Measurements from ENCODE around the gene TEX47. TPM values are rescaled to one million over a fixed set of nuclear protein-coding genes. Genes with fewer than 3 reads are reported as not detected.

TEX47 gene
- total RNA-seq, 1 donor from 2014 or later = not detected

GRCh38 chr7:88746126-88746525, 49.4 kb downstream of the TEX47 start:
- DNase-seq (ENCODE audit: low spot score) = no peak

Other genes starting within 250 kb of the TEX47 start
- not detected for gene ZNF804B, start 36.0 kb downstream of the TEX47 start, total RNA-seq